Activated CD4-positive, alpha-beta T cell treated with anti-CD3 and anti-CD28 coated beads, Interleukin-2, Interleukin-4, amounts not matched to agents 100 ng/mL and 50 ng/mL, durations not matched to agents 16 hours and 8 hours (primary cell): ENCODE results near the gene OBSCN.
A peak's percentile ranks its signal among the peaks of the same experiment; 100 is the strongest.
"Not testable (repeated sequence)": the region's sequence is repeated elsewhere in the genome, so short reads cannot be mapped to it uniquely, and the experiment has no call there.

ENCODE experiments used
- DNase-seq: peaks from one replicate; pipeline ENCODE4 v3.0.0-alpha.2; 2020; ENCODE audit warnings: low spot score

Gene OBSCN

DNA sequence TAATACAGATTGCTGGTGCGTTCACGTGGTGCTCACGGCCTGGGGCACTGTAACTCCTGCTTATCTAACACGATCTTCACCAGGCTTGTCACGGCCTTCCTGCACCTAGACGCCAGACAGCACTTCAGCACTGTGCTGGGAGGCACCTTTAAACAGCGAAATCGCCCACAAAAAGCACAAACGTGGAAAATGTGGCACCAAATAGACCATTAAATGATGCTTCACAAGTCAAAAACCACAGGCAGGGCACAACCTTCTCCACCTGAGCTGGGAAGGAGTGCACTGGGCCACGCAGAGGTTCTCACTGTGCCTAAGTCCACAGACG, 22.2 kb upstream of the OBSCN start:
- DNase-seq, result peak; percentile 33

DNA sequence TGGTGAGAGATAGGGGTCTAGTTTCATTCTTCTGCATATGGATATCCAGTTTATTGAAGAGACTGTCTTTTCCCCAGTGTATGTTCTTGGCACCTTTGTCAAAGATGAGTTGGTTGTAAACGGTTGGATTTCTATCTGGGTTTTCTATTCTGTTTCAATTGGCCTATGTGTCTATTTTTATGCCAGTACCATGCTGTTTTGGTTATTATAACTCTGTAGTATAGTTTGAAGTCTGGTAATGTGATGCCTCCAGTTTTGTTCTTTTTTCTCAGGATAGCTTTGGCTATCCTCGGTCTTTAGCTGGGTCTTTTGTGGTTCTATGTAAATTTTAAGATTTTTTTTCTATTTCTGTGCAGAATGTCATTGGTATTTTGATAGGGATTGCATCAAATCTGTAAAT, 19.6 kb upstream of the OBSCN start:
- not testable (repeated sequence) for DNase-seq

DNA sequence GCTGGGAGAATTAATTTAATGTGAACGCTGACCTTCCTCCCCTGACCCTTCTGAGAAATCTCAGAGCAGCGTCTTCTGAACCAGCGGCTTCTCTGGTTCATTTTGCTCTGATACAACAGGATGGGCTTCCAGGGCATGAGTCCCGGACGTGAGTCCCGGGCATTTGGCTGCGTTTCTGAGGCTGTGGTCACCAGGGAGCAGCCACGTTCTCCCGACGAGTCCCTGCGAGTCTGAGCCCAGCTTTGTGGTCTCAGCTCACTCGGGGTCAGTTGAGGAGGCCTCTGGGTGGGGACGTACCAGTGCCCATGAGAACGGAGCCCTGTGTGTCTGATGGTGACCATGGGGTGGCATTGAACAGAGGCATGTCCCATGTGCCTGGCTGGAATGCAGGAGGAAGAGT, 17.7 kb upstream of the OBSCN start:
- DNase-seq, result no peak

DNA sequence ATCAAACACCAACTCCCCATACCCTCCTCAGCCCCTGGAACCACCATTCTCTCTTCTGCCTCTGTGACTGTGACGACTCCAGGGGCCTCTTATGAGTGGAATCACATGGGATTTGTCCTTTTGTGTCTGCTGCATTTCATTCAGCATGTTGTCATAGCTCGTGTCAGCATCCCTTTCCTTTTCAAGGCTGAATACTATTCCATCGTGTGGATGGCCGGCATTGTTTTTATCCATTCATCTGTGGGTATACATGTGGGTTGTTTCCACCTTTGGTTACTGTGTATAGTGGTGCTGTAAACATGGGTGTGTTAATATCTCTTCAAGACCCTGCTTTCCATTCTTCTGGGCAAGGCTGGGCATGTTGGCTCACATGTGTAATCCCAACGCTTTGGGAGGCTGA, 17.1 kb upstream of the OBSCN start:
- DNase-seq, result no peak

DNA sequence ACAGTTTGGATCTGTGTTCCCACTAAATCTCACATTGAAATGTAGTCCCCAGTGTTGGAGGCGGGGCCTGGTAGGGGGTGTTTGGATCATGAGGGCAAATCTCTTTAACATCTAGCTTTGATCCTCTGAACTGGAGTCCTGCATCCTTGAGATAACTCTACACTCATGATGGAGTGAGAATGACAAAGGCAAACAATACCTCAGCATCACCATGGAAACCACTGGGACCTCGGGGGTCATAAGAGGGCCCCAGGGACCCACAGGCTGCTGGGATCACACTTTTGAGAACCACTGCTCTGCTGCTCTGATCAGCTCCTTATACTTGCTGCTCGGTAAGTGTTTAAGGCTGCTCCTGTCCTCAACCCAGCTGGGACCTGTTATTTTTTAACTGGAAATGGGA, 13.4 kb upstream of the OBSCN start:
- DNase-seq, result no peak

DNA sequence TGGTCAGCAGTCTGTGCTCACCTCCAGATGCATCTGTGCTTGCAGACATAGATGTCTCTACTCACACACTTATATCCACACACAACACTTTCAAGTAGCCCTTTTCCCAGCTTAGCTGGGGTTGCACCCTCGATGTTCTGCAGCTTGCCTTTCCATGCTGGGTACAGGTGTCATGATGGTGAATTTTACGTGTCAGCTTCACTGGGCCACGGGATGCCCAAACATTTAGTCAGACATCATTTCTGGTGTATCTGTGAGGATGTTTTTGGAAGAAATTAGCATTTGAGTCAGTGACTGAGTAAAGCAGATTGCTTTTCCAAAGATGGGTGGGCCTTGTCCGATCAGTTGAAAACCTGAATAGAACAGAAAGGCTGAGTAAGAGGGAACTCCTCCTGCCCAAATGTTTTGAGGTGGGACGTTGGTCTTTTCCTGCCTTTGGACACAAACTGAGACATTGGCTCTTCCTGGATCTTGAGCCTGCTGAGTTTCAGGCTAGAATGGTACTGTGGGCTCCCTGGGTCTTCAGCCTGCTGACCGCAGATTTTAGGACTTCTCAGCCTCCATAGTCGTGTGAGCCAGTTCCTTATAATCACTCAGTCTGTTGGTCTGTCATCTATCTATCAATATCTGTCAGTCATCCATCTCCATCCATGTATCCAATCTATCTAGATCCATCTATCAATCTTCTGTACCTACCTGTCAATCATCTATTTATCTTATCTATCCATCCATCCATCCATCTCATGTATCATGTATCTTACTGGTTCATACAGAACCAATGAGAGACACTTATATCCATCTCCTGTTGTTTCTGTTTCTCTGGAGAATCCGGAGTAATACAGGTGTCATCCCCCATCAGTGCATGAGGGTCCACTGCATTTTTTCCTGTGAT, 12.7 kb upstream of the OBSCN start:
- DNase-seq, result no peak

DNA sequence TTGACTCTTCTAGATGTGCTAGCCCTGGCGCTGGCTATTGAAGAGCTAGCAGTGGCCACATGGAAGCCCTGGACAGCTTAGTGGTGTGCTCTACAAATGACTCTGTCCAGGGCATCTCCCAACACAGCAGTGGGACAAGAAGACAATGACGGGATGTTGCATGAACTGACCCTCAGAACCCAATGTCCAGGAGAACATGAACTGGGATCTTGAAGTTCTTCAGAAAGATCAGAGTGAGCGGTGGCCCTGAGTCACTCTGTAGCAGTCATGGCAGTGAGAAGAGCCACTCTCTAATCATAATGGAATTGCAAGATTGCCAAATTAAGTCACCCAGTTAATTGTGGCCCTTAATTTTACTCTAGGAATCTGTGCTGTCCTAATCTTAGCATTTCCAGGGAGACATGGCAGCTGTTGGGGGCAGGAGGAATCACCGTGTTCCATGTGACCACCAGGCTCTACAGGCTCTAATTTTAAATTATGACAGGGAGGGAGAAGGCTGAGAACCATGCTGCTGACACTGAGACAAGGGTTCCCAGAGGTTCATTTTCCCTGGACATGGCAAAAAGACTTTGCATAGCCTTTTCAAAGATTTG, 10.2 kb upstream of the OBSCN start:
- DNase-seq, result no peak

DNA sequence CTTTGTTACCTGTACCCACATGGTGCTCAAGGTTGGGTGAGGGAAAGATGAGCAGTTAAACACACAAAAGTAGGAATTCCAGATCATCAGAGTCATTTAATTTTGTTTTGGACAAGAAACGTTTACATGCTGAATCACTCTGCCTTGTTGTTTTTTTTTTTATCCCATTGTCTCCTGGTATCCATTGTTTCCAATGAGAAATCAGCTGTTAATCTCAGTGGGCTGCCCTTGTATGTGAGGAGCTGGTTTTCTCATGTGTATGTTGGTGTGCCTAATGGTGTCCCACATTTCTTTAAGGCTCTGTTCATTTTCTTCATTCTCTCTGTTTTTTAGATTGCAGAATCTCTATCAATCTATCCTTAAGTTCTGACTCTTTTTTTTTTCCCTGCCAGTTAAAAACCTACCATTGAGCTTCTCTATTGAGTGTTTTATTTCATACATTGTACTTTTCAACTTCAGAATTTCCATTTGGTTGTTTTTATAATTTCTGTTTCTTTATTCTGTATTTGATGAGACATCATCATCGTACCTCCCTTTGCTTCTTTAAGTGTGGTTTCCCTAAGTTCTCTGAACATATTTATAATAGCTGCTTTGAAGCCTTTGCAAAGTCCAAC, 8.8 kb upstream of the OBSCN start:
- no peak for DNase-seq

DNA sequence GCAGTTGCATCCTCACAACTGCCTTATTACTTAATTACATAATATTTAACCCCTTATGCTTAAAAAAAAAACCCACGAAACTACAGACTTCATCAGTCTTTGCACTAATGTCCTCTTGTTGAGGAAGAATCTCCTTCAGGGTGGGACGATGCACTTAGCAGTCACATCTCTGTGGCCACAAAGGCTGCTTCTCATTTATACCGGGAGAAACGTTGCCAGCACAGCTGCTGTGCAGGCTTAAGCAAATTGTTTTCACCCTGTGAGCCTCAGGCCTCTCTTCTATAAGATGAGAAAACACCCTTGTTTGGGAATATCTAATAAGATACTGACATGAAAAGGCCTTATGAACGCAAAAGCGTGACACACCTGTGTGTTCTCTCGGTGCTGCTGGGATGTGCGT, 2.9 kb upstream of the OBSCN start:
- no peak for DNase-seq

DNA sequence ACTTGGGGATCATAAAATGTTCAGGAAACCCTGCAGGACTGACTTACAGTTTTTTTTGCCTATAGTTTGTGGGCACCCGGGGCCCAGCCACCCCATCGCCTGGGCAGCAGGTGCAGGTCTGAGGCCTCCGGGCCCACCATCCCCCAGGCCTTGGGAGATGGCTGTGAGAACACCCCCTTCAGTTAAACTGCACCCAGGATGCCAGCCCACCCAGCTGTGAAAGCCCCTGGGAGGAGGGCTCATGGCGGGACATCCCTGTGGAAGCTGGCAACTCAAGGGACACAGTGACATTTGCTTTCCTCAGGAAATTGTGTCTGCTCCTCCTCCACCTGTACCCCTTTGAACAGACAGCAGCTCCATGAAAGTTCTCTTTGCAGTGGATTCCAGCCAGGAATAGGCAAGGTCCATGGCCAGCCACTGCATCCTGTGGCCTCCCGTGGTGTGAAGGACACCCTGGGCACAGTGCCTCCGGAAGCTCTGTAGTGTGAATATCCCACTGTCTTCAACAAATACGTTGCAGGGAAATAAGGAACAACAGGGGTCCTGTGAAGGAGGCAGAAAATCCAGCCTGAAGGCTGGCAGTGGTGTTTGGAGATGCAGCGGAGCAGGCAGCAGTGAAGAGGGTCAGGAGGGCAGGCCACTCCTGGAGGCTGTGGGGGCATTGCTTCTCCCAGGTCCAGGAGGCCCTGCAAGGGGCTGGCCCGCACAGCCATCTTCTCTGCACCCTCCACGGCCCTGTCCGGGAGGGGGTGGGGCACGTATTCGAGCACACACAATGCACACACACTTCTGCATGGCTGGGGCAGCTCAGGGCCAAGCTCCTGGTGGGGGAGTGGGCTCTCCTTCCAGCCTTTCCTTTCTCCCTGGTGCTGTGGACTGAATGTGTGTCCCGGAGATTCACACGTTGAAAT, 2.1 kb upstream of the OBSCN start:
- no peak for DNase-seq

DNA sequence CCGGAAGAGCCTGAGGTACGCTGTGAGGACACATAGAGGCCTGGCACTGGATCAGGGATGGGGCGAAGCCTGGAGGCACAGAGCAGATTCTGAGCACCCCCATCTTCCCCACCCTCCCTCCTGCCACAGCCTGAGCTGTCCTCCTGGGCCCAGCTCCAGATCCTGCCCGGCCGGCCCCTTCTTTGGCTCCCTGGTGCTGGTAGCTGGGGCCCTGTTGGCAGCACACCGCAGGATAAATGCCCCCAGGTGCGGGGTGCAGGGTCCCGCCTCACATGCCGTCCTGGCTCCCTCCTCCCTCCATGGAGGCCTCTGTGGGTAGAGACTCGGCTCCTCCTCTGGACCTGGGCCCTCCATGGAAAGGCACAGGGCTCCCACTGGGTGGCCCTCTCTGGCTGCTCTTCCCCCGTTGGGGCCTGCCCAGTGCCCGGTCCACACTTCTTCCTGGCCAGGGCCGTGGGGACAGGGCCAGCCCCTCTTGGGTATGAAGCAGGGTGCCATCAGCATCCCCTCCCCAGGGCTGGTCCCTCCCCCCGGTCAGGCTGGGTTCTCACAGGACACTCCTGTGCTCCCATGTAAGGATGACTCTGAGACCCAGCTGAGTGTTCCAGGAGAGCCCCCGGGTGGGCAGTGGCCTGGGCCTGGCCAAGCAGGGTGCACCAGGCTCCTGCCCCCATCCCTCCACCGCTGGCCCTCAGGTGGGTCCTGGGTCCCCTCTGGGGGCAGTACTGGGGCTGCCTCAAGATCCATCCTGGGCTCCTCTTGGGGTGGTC, 1.1 kb upstream of the OBSCN start:
- DNase-seq, result no peak

DNA sequence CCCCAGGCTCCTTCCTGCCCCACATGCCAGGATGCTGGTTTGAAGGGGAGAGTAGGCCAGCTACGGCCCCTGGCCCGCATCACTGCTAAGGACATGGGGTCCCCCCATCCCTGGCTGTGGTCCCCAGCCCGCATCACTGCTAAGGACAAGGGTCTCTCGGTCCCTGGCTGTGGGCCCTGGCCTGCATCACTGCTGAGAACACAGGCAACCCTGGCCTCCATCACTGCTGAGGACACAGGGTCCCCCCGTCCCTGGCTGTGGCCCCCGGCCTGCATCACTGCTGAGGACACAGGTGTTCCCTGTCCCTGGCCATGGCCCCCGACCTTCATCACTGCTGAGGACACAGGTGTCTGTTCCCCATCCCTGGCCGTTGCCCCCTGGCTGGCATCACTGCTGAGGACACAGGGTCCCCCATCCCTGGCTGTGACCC, 448 bp upstream of the OBSCN start:
- DNase-seq, result no peak

DNA sequence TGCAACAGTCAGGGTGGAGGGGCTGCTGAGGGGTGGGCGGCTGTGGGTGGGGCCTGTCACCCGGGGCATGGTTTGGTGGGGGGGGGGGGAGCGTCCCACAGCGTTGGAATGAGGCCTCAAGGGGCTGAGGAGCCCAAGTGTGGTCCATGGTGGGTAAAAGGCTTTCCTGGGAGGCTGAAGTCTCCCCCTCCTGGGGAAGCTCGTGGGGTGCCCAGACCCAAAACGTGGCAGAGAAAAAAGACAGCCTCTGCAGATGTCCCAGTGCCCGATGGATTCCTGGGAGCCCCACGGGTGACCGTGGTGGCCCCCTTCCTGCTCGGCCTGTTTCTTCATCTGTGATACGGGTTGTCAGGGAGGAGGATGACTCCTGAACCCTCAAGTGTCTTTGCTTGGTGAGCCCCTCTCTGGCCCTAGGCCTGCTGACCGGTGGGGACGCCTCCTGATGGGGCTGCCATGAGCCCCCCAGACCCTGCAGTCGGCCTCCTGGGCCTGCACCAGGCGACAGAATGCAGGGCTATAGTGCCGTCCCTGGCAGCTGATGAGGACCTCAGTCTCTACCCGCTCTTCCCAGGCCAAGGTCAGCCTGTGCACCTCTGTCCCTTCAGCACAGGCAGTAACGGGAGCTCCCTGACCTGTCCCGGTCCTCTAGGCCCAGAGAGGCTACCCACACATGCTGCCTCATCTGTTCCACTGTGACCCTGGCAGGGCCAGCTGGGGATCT, 1.1 kb downstream of the OBSCN start:
- DNase-seq, result no peak

DNA sequence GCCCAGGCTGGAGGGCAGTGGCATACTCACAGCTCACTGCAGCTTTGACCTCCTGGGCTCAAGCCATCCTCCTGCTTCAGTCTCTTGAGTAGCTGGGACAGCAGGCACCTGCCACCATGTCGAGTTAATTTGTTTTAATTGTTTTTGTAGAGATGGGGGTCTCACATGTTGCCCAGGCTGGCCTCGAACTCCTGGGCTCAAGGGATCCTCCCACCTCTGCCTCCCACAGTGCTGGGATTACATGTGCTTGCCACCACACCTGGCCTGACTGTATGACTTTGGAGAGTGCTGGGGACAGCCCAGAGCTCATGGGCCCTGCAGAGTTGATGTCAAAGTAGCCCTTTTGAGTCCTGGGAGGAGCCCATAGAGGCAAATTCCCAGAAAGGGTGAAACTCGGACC, 1.8 kb downstream of the OBSCN start:
- DNase-seq, result no peak

DNA sequence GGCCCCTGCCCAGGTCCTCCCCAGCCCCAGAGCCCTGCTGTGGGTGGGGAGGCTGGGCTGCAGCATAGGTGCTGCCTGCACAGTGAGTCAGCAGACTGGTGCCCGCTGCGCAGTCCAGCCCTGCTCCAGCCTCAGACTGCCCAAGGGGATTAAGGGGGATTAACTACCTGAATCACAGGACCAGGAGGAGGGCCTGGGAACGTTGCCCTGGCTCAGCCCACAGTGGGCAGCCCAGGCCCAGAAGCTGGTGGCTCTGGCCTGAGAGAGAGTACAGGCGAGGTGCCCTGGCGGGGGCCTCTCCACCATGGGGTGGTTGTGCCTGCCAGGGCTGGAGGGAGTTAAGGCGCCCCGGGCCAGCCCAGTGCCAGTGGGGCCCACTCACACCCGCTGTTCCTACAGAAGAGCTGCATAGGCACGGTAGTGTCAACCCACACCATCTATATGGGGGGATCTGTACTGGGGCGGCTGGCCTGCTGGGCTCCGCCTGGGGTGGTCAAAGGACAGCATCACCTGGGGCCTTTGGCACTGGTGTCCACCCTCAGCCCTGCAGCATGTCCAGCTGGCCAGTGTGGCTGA, 2.3 kb downstream of the OBSCN start:
- no peak for DNase-seq

DNA sequence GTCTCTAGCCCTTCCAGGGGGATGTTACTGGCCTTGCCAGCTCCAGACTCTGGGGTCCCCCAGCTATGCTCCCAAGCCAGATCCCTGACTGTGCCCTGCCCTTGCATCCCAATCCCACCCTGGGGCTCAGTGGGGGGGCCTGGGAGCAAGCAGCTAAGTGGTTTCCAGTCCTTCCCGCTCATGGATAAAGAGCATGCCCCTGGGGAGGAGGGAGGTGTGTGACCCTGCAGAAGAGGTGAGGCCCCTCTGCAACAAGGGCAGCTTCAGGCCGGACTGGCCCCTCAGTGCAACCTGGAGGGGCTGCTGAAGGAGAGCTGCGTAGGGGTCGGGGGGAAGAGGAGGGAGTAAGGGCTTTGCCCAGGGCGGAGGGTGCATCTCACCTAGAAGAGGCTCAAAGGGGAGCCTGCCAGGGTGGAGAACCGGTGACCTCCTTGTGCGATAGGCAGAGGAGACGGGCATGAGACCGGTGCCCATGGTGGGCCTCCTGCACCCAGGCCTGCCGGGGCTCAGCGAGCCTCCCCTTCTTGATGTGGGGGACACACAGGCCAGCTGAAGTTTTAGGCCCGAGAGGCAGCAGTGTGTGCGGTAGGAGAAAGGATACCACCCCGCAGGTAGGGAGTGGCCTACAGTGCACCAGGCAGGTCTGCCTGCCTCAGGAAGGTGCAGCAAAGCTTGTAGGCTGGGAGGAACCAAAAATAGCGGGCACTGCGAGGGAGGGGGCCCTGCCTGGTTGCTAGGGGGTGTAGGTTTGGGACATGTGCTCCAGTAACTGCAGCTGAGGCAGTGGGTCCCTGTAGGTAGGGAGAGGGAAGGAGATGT, 3.1 kb downstream of the OBSCN start:
- DNase-seq, result no peak

DNA sequence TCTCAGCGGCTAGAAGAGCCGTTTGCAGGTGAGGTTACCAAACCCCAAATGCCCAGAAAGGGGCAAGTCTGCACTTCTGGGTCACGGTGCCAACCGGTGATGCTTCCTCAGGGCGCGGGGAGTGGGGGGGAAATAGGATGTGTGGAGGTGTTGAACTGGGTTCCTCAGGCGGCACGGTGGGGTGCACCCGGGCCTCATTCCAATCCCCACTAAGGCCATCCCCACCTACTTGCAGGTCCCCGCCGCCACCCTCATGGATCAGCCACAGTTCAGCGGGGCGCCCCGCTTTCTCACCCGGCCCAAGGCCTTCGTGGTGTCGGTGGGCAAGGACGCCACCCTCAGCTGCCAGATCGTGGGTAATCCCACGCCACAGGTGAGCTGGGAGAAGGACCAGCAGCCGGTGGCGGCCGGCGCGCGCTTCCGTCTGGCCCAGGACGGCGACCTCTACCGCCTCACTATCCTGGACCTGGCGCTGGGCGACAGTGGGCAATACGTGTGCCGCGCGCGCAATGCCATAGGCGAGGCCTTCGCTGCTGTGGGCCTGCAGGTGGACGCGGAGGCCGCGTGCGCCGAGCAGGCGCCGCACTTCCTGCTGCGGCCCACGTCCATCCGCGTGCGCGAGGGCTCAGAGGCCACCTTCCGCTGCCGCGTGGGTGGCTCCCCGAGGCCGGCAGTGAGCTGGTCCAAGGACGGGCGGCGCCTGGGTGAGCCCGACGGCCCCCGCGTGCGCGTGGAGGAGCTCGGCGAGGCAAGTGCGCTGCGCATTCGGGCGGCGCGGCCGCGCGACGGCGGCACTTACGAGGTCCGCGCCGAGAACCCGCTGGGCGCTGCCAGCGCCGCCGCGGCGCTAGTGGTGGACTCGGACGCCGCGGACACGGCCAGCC, 3.9 kb downstream of the OBSCN start:
- DNase-seq, result no peak

DNA sequence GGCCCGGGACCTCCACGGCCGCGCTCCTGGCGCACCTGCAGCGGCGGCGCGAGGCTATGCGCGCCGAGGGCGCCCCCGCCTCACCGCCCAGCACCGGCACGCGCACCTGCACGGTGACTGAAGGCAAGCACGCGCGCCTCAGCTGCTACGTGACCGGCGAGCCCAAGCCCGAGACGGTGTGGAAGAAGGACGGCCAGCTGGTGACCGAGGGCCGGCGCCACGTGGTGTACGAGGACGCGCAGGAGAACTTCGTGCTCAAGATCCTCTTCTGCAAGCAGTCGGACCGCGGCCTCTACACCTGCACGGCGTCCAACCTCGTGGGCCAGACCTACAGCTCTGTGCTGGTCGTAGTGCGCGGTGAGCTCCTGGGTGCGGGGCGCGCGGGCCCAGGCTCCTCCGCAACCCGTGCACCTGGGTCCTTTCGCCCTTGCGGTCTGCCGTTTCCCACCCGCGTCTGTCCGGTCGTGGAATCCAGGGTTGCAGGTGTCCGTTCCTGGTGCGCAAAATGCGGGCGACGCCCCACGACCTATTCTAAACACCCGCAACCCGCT, 4.6 kb downstream of the OBSCN start:
- no peak for DNase-seq
